GM23338 (cell line): ENCODE data around the gene NCOA1. TPM values are rescaled to one million over a fixed set of nuclear protein-coding genes. Genes with fewer than 3 reads are reported as not detected.

Experiments
- ATAC-seq: fragments of 200-7000 bp; cut with Tn5 transposase; 3 replicates; pipeline ENCODE4 v1.9.1; 2020
- DNase-seq: peaks from one replicate; pipeline ENCODE4 v3.0.0-alpha.2; 2015; ENCODE audit warnings: low spot score
- H2AFZ ChIP-seq: fragments of 200-600 bp; sonication (generic); 2 replicates; pipeline ENCODE4 v1.8.0; 2016; ENCODE audit warnings: antibody characterized with exemption, mild to moderate bottlenecking, moderate library complexity
- H3F3A ChIP-seq: fragments of 200-600 bp; sonication (generic); replicated peaks from 2 replicates; pipeline ENCODE4 v1.8.0; 2017; ENCODE audit warnings: antibody characterized with exemption, mixed run types, low read depth
- H3K27ac ChIP-seq: fragments of 200-600 bp; sonication (generic); 2 replicates; pipeline ENCODE4 v1.6.1; 2016; ENCODE audit warnings: low read depth
- H3K27me3 ChIP-seq: fragments of 200-600 bp; sonication (generic); 2 replicates; pipeline ENCODE4 v1.8.0; 2016; ENCODE audit warnings: mild to moderate bottlenecking, mixed run types, moderate library complexity; ENCODE audit not compliant: insufficient read depth
- H3K36me3 ChIP-seq: fragments of 200-600 bp; sonication (generic); 2 replicates; pipeline ENCODE4 v1.8.0; 2016; ENCODE audit warnings: mild to moderate bottlenecking; ENCODE audit not compliant: insufficient read depth
- H3K4me1 ChIP-seq: fragments of 200-600 bp; sonication (generic); 2 replicates; pipeline ENCODE4 v1.8.0; 2016; ENCODE audit warnings: mild to moderate bottlenecking, moderate library complexity; ENCODE audit not compliant: insufficient read depth
- H3K4me2 ChIP-seq: fragments of 200-600 bp; sonication (generic); 2 replicates; pipeline ENCODE4 v1.7.1; 2017; ENCODE audit warnings: mixed run types
- H3K4me3 ChIP-seq: fragments of 200-600 bp; sonication (generic); 2 replicates; pipeline ENCODE4 v1.6.1; 2016; ENCODE audit warnings: mixed run types
- H3K79me2 ChIP-seq: fragments of 200-600 bp; sonication (generic); replicated peaks from 2 replicates; pipeline ENCODE4 v1.8.0; 2017; ENCODE audit warnings: mild to moderate bottlenecking; ENCODE audit not compliant: insufficient read depth
- H3K9me2 ChIP-seq: fragments of 200-600 bp; sonication (generic); 2 replicates; pipeline ENCODE4 v1.8.0; 2017; ENCODE audit not compliant: insufficient read depth
- H4K20me1 ChIP-seq: fragments of 200-600 bp; sonication (generic); replicated peaks from 2 replicates; pipeline ENCODE4 v1.8.0; 2017; ENCODE audit warnings: mild to moderate bottlenecking; ENCODE audit not compliant: insufficient read depth
- H3K27ac Mint-ChIP-seq: 2 replicates; pipeline ENCODE4 v1.8.0; 2020; ENCODE audit warnings: inconsistent platforms, mild to moderate bottlenecking, moderate library complexity, mixed read lengths
- H3K27me3 Mint-ChIP-seq: 3 replicates; pipeline ENCODE4 v1.8.0; 2022; ENCODE audit warnings: low read depth, mild to moderate bottlenecking, moderate library complexity, mixed read lengths, inconsistent platforms; ENCODE audit not compliant: insufficient read depth, poor library complexity
- H3K36me3 Mint-ChIP-seq: 3 replicates; pipeline ENCODE4 v1.8.0; 2021; ENCODE audit warnings: low read depth, mild to moderate bottlenecking, inconsistent platforms, moderate library complexity, mixed read lengths
- H3K4me1 Mint-ChIP-seq: 3 replicates; pipeline ENCODE4 v1.8.0; 2020; ENCODE audit warnings: mild to moderate bottlenecking, inconsistent platforms, mixed read lengths
- H3K4me3 Mint-ChIP-seq: 3 replicates; pipeline ENCODE4 v1.8.0; 2021; ENCODE audit warnings: moderate library complexity, mild to moderate bottlenecking, inconsistent platforms, mixed read lengths
- H3K9me3 Mint-ChIP-seq: 3 replicates; pipeline ENCODE4 v1.8.0; 2020; ENCODE audit warnings: moderate library complexity, mild to moderate bottlenecking, inconsistent platforms, mixed read lengths
- CREB1 ChIP-seq: fragments of 250-450 bp; sonication (Bioruptor Pico); IDR thresholded peaks from 2 replicates; pipeline ENCODE4 v1.5.0; 2020; ENCODE audit warnings: low read depth, mild to moderate bottlenecking, moderate library complexity
- CTCF ChIP-seq, 2 experiments: fragments of 200-600 bp in 1 of 2; sonication (generic) in 1 of 2; conservative IDR thresholded peaks; 2 replicates each; pipeline versions ENCODE4 v1.5.1 to v1.6.1; 2016 to 2017; ENCODE audit warnings: antibody characterized with exemption in 2 of 2, low read depth in 2 of 2, mild to moderate bottlenecking in 2 of 2, moderate library complexity in 1 of 2
- EZH2 ChIP-seq: fragments of 200-600 bp; sonication (generic); IDR thresholded peaks from one replicate; pipeline ENCODE4 v1.8.0; 2017; ENCODE audit warnings: antibody characterized with exemption, mild to moderate bottlenecking, low read depth; ENCODE audit not compliant: unreplicated experiment
- EZH2phosphoT487 ChIP-seq: fragments of 200-600 bp; sonication (generic); IDR thresholded peaks from one replicate; pipeline ENCODE4 v1.8.1; 2018; ENCODE audit warnings: antibody characterized with exemption; ENCODE audit not compliant: unreplicated experiment
- JUNB ChIP-seq: IDR thresholded peaks from one replicate; pipeline ENCODE4 v1.6.1; 2016; ENCODE audit warnings: antibody characterized with exemption; ENCODE audit not compliant: unreplicated experiment
- NANOG ChIP-seq: IDR thresholded peaks from 2 replicates; pipeline ENCODE4 v1.6.1; 2016; ENCODE audit warnings: antibody characterized with exemption, borderline replicate concordance
- POLR2AphosphoS5 ChIP-seq: IDR thresholded peaks from 2 replicates; pipeline ENCODE4 v1.6.1; 2016; ENCODE audit warnings: antibody characterized with exemption, low read depth
- STAT1 ChIP-seq: IDR thresholded peaks from one replicate; pipeline ENCODE4 v1.6.1; 2016; ENCODE audit warnings: antibody characterized with exemption; ENCODE audit not compliant: unreplicated experiment
- ZNF114 ChIP-seq: fragments of 250-450 bp; sonication (Bioruptor Pico); IDR thresholded peaks from 2 replicates; pipeline ENCODE4 v1.5.0; 2020; ENCODE audit warnings: mild to moderate bottlenecking, moderate library complexity
- ZNF331 ChIP-seq: fragments of 250-450 bp; sonication (Bioruptor Pico); IDR thresholded peaks from 2 replicates; pipeline ENCODE4 v1.5.0; 2020; ENCODE audit warnings: low read depth, mild to moderate bottlenecking, moderate library complexity
- polyA plus RNA-seq: library from polyadenylated mRNA; unstranded; fragments of >200 nt; fragmentation: Nextera tagmentation; extraction: Ambion mirVana; gene quantifications from 2 replicates; pipeline ENCODE4 v1.2.1, GENCODE V29; 2016
- total RNA-seq: library from RNA; depleted of rRNA; stranded (reverse); fragments of >200 nt; shearing (Covaris generic); gene quantifications from 2 replicates; pipeline ENCODE4 v1.2.3, GENCODE V29; 2014
- TF ChIP-seq, protein P1 (sequence below): IDR thresholded peaks from one replicate; pipeline ENCODE4 v1.6.1; 2018; ENCODE audit warnings: antibody characterized with exemption; ENCODE audit not compliant: unreplicated experiment
- TF ChIP-seq, protein P2 (sequence below): IDR thresholded peaks from 2 replicates; pipeline ENCODE4 v1.6.1; 2016; ENCODE audit warnings: antibody characterized with exemption
- TF ChIP-seq, protein P3 (sequence below): fragments of 250-450 bp; sonication (Bioruptor Pico); IDR thresholded peaks from 2 replicates; pipeline ENCODE4 v1.5.0; 2020; ENCODE audit warnings: mild to moderate bottlenecking, moderate library complexity

Gene NCOA1
- total and polyA plus RNA-seq, 2 experiments from 2014 or later: 7.1 to 15.1 TPM

DNA sequence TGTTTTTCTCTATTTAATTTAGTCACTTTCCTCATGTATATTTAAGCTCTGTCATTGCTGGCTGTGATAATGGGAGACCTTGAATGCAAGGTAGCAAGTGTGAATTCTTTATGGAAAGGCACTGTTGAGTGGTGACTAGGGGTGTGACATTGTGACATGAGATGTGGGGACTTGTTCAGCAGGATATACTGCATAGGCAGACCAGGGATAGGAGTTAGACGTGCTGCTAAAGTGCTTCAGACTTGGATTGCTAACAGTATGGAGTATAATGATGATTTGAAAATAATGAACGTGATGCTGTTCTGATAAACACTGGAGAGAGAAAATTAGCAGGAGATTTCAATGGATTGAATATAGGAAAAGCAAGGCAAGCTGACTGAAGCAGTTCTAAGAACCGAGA lies 135.1 kb downstream of the NCOA1 start:
- H3K4me1 ChIP-seq: no peaks in the 10 kb centered on the region
- H3K36me3 ChIP-seq: no peaks in the 10 kb centered on the region
- no peak for ATAC-seq
- H3K9me2 ChIP-seq: peaks cover 4% of the 10 kb centered on the region; the same call in 1 of the 2 replicates
- no peak overlapping the region for H3K27ac ChIP-seq
- no peak for TF ChIP-seq STAT1
- TF ChIP-seq, protein P1, sequence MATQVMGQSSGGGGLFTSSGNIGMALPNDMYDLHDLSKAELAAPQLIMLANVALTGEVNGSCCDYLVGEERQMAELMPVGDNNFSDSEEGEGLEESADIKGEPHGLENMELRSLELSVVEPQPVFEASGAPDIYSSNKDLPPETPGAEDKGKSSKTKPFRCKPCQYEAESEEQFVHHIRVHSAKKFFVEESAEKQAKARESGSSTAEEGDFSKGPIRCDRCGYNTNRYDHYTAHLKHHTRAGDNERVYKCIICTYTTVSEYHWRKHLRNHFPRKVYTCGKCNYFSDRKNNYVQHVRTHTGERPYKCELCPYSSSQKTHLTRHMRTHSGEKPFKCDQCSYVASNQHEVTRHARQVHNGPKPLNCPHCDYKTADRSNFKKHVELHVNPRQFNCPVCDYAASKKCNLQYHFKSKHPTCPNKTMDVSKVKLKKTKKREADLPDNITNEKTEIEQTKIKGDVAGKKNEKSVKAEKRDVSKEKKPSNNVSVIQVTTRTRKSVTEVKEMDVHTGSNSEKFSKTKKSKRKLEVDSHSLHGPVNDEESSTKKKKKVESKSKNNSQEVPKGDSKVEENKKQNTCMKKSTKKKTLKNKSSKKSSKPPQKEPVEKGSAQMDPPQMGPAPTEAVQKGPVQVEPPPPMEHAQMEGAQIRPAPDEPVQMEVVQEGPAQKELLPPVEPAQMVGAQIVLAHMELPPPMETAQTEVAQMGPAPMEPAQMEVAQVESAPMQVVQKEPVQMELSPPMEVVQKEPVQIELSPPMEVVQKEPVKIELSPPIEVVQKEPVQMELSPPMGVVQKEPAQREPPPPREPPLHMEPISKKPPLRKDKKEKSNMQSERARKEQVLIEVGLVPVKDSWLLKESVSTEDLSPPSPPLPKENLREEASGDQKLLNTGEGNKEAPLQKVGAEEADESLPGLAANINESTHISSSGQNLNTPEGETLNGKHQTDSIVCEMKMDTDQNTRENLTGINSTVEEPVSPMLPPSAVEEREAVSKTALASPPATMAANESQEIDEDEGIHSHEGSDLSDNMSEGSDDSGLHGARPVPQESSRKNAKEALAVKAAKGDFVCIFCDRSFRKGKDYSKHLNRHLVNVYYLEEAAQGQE: no peak
- no peak for TF ChIP-seq CREB1
- no peak for TF ChIP-seq NANOG
- TF ChIP-seq ZNF114 (CRISPR knock-in tag): no peak
- TF ChIP-seq, protein P2, sequence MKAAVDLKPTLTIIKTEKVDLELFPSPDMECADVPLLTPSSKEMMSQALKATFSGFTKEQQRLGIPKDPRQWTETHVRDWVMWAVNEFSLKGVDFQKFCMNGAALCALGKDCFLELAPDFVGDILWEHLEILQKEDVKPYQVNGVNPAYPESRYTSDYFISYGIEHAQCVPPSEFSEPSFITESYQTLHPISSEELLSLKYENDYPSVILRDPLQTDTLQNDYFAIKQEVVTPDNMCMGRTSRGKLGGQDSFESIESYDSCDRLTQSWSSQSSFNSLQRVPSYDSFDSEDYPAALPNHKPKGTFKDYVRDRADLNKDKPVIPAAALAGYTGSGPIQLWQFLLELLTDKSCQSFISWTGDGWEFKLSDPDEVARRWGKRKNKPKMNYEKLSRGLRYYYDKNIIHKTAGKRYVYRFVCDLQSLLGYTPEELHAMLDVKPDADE: no peak
- TF ChIP-seq EZH2phosphoT487: no peak
- no peak for TF ChIP-seq CTCF (conservative IDR thresholded peaks at IDR 0.05; ENCODE audit: low read depth in 2 of 2)
- no peak for TF ChIP-seq EZH2
- TF ChIP-seq JUNB: no peak
- TF ChIP-seq, protein P3, sequence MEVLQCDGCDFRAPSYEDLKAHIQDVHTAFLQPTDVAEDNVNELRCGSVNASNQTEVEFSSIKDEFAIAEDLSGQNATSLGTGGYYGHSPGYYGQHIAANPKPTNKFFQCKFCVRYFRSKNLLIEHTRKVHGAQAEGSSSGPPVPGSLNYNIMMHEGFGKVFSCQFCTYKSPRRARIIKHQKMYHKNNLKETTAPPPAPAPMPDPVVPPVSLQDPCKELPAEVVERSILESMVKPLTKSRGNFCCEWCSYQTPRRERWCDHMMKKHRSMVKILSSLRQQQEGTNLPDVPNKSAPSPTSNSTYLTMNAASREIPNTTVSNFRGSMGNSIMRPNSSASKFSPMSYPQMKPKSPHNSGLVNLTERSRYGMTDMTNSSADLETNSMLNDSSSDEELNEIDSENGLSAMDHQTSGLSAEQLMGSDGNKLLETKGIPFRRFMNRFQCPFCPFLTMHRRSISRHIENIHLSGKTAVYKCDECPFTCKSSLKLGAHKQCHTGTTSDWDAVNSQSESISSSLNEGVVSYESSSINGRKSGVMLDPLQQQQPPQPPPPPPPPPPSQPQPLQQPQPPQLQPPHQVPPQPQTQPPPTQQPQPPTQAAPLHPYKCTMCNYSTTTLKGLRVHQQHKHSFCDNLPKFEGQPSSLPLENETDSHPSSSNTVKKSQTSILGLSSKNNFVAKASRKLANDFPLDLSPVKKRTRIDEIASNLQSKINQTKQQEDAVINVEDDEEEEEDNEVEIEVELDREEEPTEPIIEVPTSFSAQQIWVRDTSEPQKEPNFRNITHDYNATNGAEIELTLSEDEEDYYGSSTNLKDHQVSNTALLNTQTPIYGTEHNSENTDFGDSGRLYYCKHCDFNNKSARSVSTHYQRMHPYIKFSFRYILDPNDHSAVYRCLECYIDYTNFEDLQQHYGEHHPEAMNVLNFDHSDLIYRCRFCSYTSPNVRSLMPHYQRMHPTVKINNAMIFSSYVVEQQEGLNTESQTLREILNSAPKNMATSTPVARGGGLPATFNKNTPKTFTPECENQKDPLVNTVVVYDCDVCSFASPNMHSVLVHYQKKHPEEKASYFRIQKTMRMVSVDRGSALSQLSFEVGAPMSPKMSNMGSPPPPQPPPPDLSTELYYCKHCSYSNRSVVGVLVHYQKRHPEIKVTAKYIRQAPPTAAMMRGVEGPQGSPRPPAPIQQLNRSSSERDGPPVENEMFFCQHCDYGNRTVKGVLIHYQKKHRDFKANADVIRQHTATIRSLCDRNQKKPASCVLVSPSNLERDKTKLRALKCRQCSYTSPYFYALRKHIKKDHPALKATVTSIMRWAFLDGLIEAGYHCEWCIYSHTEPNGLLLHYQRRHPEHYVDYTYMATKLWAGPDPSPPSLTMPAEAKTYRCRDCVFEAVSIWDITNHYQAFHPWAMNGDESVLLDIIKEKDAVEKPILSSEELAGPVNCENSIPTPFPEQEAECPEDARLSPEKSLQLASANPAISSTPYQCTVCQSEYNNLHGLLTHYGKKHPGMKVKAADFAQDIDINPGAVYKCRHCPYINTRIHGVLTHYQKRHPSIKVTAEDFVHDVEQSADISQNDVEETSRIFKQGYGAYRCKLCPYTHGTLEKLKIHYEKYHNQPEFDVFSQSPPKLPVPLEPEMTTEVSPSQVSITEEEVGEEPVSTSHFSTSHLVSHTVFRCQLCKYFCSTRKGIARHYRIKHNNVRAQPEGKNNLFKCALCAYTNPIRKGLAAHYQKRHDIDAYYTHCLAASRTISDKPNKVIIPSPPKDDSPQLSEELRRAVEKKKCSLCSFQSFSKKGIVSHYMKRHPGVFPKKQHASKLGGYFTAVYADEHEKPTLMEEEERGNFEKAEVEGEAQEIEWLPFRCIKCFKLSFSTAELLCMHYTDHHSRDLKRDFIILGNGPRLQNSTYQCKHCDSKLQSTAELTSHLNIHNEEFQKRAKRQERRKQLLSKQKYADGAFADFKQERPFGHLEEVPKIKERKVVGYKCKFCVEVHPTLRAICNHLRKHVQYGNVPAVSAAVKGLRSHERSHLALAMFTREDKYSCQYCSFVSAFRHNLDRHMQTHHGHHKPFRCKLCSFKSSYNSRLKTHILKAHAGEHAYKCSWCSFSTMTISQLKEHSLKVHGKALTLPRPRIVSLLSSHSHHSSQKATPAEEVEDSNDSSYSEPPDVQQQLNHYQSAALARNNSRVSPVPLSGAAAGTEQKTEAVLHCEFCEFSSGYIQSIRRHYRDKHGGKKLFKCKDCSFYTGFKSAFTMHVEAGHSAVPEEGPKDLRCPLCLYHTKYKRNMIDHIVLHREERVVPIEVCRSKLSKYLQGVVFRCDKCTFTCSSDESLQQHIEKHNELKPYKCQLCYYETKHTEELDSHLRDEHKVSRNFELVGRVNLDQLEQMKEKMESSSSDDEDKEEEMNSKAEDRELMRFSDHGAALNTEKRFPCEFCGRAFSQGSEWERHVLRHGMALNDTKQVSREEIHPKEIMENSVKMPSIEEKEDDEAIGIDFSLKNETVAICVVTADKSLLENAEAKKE (CRISPR knock-in tag): no peak
- TF ChIP-seq ZNF331: no peak
- TF ChIP-seq POLR2AphosphoS5: no peak
- no peaks in the 10 kb centered on the region for H4K20me1 ChIP-seq
- H2AFZ ChIP-seq: no peak overlapping the region
- Mint-ChIP-seq H3K27me3 (no peaks in the 10 kb centered on the region), H3K4me3 (no peak overlapping the region), H3K36me3 (no peaks in the 10 kb centered on the region), H3K9me3 (no peaks in the 10 kb centered on the region), H3K27ac (no peak overlapping the region), H3K4me1 (peaks cover 1% of the 10 kb centered on the region; the same call in 2 of the 3 replicates)
- no peak overlapping the region for H3K4me2 ChIP-seq
- no peak overlapping the region for H3K4me3 ChIP-seq
- DNase-seq: no peak
- no peaks in the 10 kb centered on the region for H3K79me2 ChIP-seq
- H3F3A ChIP-seq: no peaks in the 10 kb centered on the region
- no peaks in the 10 kb centered on the region for H3K27me3 ChIP-seq
